ENCODE results near the gene LRPAP1.
"Not testable (repeated sequence)": the region's sequence is repeated elsewhere in the genome, so short reads cannot be mapped to it uniquely, and the experiment has no call there.

The LRPAP1 gene

DNA sequence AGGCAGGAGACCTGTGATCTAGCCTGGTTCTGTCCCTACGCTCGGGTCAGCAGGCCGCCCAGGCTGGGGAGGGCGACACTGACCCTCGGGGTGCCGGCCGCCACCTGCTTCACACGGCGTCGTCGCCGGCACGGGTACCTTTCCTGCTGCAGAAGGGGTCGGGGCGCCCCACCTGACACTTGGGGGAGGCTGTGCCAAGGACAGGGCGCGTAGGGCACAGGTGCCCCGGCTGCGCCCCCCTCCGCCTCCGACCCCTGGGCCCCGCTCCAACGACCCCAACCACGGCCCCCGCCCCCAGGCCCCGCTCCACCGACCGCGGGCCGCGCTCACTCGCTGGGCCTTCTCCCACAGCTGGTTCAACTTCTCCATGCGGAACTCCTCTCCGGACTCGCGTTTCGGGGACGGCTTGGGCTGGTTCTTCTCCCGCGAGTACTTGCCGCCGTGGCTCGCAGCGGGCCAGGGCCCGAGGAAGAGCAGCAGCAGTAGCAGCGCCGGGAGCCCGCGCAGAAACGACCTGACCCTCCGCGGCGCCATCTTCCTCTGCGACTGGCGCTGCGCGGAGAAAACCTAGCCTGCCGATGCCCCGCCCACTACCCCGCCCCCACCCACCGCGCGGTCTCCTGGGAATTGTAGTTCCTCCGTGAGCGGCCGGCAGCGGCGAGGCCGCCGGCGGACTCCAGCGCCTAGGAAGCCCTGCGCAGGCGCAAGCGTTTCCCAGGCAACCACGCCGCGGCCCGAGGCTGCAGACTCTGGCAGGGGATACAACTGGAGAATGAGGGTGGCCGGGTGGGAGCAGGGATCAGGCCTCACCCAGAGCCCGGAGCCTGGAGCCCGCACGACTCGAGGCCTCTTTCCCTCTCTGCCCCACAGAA is at the start of gene LRPAP1:
Gene LRPAP1 (minus strand): TSS at position 544 of the 872 bp plus-strand sequence. CDS start 10 bp downstream, at position 534.
- H4K20me1 ChIP-seq: peaks cover 36 to 51% (median 47%) of the 10 kb centered on the region in 11 experiments
- peak within 1 kb of the TSS; percentile 63 to 91 (median 81); a peak in 21 of 22 replicates for H3K27ac ChIP-seq
- H3K4me2 ChIP-seq: peak within 1 kb of the TSS; percentile 91 to 100 (median 99)
- peaks cover 0 to 8% (median 0%) of the 10 kb centered on the region in 11 experiments; a peak in 6 of 22 replicates for H3K27me3 ChIP-seq
- H3K9me3 ChIP-seq (replicated peaks in 1 of 11): no peaks in the 10 kb centered on the region
- TF ChIP-seq Cebpa-rat (IDR thresholded peaks at IDR 0.05): no peak
- peak within 1 kb of the TSS; percentile 81 to 92 (median 90) for H3K9ac ChIP-seq
- peaks cover 49 to 53% (median 52%) of the 10 kb centered on the region in 10 experiments for H3K4me1 ChIP-seq
- H3K36me3 ChIP-seq: peaks cover 7 to 29% (median 14%) of the 10 kb centered on the region in 11 experiments; a peak in 19 of 22 replicates
- H3K4me3 ChIP-seq: peak within 1 kb of the TSS; percentile 74 to 96 (median 84)

- not testable (repeated sequence) for H3K4me1 ChIP-seq; H3K36me3 ChIP-seq; H3K4me2 ChIP-seq; H3K4me3 ChIP-seq; H3K9me3 ChIP-seq (replicated peaks in 1 of 11); H3K27ac ChIP-seq; H3K9ac ChIP-seq; H4K20me1 ChIP-seq; H3K27me3 ChIP-seq
Measured at GRCh38 chr4:3581334-3582090, 49.3 kb upstream of the LRPAP1 start.

- not testable (repeated sequence) for H3K36me3 ChIP-seq; H3K9ac ChIP-seq; H3K27ac ChIP-seq; H3K4me3 ChIP-seq; H4K20me1 ChIP-seq; H3K4me2 ChIP-seq; H3K9me3 ChIP-seq (replicated peaks in 1 of 11); H3K4me1 ChIP-seq; H3K27me3 ChIP-seq
Measured at GRCh38 chr4:3580859-3581258, 48.6 kb upstream of the LRPAP1 start.

GRCh38 chr4:3578527-3579144 is 46.4 kb upstream of the LRPAP1 start:
- not testable (repeated sequence) for H3K36me3 ChIP-seq; H3K4me2 ChIP-seq; H3K9me3 ChIP-seq (replicated peaks in 1 of 11); H3K27ac ChIP-seq; H3K4me3 ChIP-seq; H4K20me1 ChIP-seq; H3K9ac ChIP-seq; H3K27me3 ChIP-seq
- H3K4me1 ChIP-seq: peaks cover 5 to 15% (median 14%) of the 10 kb centered on the region in 10 experiments; a peak in 18 of 20 replicates

DNA sequence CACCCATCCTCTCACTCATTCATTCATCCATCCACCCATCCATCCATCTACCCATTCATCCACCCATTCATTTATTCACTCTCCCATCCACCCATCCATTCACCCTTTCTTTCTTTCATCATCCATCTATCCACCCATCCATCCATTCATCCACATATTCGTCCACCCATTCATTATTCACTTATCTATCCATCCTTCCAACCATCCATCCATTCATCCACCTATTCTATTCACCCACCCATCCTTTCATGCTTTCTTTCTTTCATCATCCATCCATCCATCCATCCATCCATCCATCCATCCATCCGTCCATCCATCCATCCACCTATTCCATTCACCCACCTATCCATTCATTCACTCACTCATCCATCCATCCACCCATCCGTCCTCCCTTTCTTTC is 45.8 kb upstream of the LRPAP1 start:
- not testable (repeated sequence) for H4K20me1 ChIP-seq; H3K36me3 ChIP-seq; H3K27me3 ChIP-seq; H3K9me3 ChIP-seq (replicated peaks in 1 of 11); H3K4me3 ChIP-seq; H3K4me2 ChIP-seq; H3K9ac ChIP-seq; H3K27ac ChIP-seq
- H3K4me1 ChIP-seq: peaks cover 5 to 15% (median 14%) of the 10 kb centered on the region in 10 experiments; a peak in 18 of 20 replicates

DNA sequence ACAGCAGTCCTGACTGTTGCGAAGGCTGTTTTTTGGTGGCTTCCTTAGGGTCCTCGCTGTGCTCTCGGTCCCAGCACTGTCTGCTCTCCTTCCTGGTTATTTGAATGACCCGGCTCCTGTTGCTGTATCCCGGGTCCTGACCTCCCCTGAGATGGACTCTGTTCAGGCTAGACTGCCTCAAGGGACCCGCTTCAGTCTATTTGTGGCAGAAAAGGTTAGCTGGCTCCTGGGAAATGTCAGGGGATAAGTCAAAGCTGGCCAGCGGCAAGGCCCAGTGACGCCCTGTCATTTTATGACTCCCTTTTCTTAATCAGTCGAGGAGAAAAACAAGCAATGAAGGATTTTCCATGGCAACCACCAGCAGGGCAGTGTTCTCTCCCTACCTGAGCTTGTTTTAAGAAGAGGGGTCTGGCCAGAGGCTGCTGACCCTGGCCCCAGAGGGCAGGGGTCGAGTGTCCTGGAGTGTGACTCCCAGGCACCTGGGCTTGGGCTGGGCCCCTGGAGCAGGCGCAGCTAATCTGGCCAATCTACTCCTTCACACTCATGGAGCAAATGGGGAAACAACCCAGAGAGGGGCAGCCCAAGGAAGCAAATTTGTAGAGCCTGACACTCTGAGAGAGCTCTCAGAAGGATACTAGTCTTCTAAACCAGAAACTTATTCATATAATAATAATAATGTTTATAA is 45.1 kb upstream of the LRPAP1 start:
- H3K9ac ChIP-seq; H3K27me3 ChIP-seq; H3K9me3 ChIP-seq (replicated peaks in 1 of 11); H3K4me3 ChIP-seq; H3K4me2 ChIP-seq; H4K20me1 ChIP-seq; H3K36me3 ChIP-seq; H3K27ac ChIP-seq: not testable (repeated sequence)
- H3K4me1 ChIP-seq: peaks cover 5 to 15% (median 14%) of the 10 kb centered on the region in 10 experiments; a peak in 18 of 20 replicates

- not testable (repeated sequence) for H4K20me1 ChIP-seq; H3K27ac ChIP-seq; H3K27me3 ChIP-seq; H3K4me3 ChIP-seq; H3K9me3 ChIP-seq (replicated peaks in 1 of 11); H3K36me3 ChIP-seq; H3K9ac ChIP-seq
- Histone ChIP-seq H3K4me2 (peak overlapping the region; percentile 26 to 58 (median 50); a peak in 18 of 22 replicates), H3K4me1 (peaks cover 5 to 15% (median 14%) of the 10 kb centered on the region in 10 experiments; a peak in 18 of 20 replicates)
Measured at GRCh38 chr4:3576533-3577207, 44.4 kb upstream of the LRPAP1 start.

DNA sequence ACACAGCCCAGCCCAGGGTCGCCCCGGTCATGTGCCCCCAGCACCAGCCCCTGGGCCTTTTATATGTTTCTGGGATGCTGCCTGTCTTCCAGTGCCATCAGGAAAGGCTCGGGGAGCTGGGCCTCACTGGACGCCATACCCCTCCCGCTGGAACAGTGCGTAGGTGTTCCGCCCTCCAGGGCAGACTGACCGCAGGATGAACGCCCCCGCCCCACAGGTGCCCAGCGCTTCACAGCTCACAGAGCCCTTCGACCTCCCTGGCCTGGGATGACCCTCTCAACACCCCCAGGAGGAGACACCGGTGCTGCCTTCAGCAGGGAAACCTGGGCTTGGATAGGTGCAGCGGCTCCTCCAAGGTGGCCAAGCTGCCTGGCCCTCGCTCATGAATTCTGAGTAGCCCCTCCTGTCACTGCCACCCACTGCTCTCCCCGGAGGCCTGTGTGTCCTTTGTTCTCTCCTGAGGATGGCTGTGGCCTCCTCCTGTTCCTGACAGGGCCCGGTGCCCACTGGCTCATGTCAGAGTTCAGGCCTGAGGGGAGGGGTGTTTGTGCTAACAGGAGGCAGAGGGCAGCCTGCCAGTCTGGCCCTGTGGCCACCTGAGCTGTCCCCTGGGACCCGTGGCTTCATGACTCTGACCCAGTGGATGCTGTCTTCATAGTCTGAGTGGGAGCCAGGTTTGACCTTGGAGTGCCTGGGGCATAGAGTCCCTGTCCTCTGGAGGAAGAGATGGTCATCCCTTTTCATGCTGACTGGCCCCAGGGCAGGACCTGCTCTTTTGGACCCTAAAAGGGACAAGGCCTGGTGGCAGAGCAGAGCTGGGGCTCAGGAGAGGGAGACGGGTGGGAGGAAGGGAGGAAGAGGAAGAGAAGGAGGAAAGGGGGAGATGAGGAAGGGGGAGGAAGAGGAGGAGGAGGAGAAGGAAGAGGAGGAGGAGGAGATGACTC is 43.5 kb upstream of the LRPAP1 start:
- peaks cover 5 to 15% (median 14%) of the 10 kb centered on the region in 10 experiments; a peak in 18 of 20 replicates for H3K4me1 ChIP-seq
- not testable (repeated sequence) for H3K9me3 ChIP-seq (replicated peaks in 1 of 11); H4K20me1 ChIP-seq; H3K27me3 ChIP-seq; H3K9ac ChIP-seq; H3K4me3 ChIP-seq; H3K36me3 ChIP-seq; H3K27ac ChIP-seq
- peak overlapping the region; percentile 26 to 58 (median 50); a peak in 19 of 22 replicates for H3K4me2 ChIP-seq

GRCh38 chr4:3574865-3575264 is 42.6 kb upstream of the LRPAP1 start:
- H3K36me3 ChIP-seq; H4K20me1 ChIP-seq; H3K27ac ChIP-seq; H3K27me3 ChIP-seq; H3K4me3 ChIP-seq; H3K4me2 ChIP-seq; H3K9ac ChIP-seq; H3K9me3 ChIP-seq (replicated peaks in 1 of 11): not testable (repeated sequence)
- H3K4me1 ChIP-seq: peaks cover 5 to 15% (median 14%) of the 10 kb centered on the region in 10 experiments; a peak in 18 of 20 replicates

DNA sequence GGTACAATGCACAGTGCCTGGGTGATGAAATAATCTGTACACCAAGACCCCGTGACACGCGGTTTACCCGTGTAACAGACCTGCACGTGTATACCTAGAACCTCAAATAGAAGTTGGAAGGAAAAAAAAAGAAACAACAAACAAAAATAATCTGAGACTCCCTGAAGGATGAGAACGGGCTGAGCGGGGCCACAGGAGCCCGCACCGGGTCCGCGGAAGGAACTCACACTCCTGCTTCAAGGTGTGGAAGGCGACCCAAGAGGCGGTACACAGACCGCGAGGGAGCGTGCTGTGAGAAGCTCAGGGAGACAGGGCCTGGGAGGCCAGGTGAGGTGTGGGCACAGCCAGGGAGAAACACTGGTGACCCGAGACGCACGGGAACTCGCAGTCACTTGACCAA is 42.1 kb upstream of the LRPAP1 start:
- H3K4me2 ChIP-seq; H4K20me1 ChIP-seq; H3K9me3 ChIP-seq (replicated peaks in 1 of 11); H3K9ac ChIP-seq; H3K4me3 ChIP-seq; H3K27ac ChIP-seq; H3K36me3 ChIP-seq; H3K27me3 ChIP-seq: not testable (repeated sequence)
- peaks cover 5 to 15% (median 14%) of the 10 kb centered on the region in 10 experiments; a peak in 18 of 20 replicates for H3K4me1 ChIP-seq
